GM19043 (cell line): ENCODE results near the gene COA1.

Experiments
- ATAC-seq: cut with Tn5 transposase; IDR thresholded peaks from one replicate; pipeline ENCODE4 v1.9.1; 2021; ENCODE audit warnings: low read depth; ENCODE audit not compliant: unreplicated experiment

COA1 gene

DNA sequence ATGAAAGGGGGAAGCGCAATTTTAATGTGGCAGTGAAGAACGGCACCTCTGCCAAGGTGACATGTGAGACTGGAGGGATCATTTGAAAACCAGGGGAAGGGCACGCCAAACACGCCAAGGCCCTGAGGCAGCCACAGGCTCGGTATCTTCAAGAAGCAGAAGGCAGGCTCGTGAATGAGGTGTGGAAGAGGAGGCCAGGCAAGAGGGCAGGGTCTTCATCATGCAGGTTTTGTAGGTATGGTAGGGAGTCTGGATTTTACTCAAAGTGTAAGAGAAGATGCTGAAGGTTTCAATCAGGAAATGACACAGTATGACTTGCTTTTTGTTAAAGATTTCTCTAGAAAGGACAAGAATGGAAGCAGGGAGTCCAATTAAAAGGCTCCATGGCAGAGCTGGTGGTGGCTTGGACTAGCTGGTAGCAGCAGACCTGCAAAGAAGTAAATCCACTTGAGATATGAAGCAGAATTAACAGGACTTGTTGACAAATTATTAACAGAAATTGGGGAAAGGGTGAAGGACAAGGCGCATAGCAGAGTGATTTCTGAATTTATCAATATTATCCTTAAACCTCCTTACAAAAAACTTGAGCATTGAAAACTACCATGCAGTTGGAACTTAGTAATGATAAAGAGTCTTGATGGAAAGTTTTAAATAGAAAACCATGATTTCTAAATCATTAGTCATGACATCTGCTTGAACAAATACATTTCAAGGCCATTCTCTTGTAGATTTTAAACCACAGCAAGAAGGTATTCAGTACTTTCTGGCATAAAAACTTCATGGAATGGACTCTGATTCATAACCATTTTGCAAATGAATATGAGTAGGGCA, 70.4 kb downstream of the COA1 start:
- peak; percentile 64 for ATAC-seq

GRCh38 chr7:43656997-43657396, 72.3 kb downstream of the COA1 start:
- no peak for ATAC-seq

- ATAC-seq = no peak
Measured at GRCh38 chr7:43655584-43655983, 73.7 kb downstream of the COA1 start.

GRCh38 chr7:43653891-43654504, 75.3 kb downstream of the COA1 start:
- ATAC-seq = no peak

DNA sequence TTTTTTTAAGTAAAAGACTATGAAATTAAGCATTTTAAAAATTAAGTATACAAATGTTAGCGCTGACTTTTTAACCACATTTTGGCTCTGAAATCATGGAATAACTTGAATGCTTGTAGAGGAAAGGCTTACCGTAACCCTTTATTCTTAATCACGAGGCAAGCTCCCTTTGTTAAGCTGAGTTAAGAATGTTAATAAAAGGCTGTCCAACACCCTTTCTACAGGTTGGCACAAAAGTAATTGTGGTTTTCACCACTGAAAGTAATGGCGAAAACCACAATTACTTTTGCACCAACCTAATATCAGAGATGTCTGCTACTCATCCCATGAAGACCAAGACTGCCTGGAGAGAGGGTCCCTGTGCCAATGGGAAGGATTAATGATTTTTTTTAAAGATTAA, 75.9 kb downstream of the COA1 start:
- ATAC-seq = no peak

DNA sequence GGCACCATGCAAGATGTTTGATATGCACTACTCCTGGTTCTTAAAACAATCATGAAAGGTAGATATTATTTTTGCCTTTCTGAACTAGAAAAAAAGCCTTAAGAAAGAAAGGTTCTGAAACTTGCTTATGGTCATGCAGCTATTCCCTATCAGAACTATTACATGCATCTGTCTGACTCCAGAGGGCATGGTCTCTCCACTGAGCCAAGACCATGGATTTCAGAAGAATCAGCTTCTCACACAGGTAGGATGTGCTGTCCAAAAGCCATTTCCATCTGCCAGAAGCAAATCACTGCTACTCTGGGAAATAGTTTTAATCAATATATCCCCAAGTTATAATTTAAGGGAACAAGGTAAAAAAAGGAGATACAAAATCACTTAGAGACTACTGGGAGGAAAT, 77.0 kb downstream of the COA1 start:
- ATAC-seq = no peak

- no peak for ATAC-seq
Measured at GRCh38 chr7:43650457-43651052, 78.8 kb downstream of the COA1 start.

DNA sequence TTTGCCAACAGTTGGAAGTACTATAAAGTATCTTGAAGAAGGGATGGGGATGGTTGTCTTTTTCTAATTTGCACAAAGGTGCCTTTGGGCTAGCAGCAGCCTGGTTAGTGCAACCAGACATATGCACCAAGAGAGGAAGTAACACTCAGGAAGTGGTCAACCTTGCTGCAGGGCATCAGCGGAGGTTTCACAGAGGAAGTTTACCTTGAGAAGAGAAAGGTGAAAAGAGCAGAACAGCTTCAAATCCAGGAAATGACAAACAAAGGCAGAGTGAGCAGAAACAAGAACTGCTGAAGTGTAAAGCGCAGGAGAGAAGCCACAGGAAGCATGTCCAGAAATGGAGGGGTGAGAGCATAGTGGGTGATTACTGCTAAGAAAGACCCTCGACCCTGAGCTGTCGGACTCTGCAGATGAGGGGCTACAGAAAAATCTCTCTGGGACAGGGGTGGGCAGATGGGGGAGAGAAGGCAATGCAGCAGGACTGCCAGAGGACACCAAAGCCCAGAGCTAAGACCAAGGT, 79.5 kb downstream of the COA1 start:
- peak; percentile 62 for ATAC-seq

GRCh38 chr7:43648473-43649406, 80.6 kb downstream of the COA1 start:
- peak; percentile 47 for ATAC-seq

DNA sequence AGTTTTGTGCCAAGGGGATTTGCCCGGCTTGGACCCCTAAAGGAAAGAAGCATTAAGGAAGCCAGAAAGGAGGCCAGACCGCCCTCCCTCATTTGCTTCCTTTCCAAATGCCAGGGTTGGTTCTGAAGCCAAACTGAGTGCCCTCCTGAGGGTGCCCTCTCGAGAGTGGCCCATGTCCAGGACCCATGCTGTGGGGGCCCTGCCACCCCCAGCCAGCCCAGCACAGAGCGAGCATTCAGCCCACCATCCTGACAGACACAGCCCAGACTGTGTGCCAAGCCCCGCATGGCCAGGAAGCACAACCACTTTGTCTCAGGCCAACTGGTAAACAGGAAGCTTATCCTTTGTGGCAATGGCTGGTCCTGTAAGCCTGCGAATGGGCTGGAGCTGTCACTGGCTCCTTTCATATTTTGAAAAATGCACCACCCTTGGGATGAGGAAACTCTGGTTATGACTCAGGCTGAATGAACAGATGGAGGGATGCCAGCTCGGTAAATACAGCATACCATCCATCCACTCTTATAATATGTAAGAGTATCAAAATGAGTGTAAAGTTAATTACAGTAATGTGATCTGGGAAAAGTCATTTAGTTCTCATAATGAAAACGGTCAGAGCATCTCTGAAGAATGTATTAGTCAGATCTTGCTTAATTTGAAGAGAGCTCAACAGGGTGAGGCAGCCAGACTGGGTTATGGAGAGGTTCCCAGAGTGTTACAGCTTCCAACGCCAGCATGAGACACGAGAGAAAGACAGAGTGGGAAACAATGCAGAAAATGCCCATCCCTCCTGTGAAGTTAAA, 81.5 kb downstream of the COA1 start:
- no peak for ATAC-seq

DNA sequence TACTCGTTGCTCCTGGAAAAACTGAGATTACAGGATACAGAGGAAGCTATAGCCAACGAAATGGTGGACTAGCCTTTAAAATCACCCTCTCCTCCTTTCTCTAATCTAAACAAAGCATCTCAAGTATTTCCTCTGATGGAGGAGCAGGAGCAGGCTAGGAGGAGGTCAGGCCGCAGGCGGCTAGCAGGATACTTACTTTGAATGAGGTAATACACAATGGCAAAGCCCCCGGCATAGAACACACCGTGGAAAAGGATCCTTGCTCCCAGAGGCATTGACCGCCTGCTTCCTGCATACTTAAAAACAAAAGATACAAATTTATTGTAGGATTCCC, 82.0 kb downstream of the COA1 start:
- ATAC-seq = no peak

DNA sequence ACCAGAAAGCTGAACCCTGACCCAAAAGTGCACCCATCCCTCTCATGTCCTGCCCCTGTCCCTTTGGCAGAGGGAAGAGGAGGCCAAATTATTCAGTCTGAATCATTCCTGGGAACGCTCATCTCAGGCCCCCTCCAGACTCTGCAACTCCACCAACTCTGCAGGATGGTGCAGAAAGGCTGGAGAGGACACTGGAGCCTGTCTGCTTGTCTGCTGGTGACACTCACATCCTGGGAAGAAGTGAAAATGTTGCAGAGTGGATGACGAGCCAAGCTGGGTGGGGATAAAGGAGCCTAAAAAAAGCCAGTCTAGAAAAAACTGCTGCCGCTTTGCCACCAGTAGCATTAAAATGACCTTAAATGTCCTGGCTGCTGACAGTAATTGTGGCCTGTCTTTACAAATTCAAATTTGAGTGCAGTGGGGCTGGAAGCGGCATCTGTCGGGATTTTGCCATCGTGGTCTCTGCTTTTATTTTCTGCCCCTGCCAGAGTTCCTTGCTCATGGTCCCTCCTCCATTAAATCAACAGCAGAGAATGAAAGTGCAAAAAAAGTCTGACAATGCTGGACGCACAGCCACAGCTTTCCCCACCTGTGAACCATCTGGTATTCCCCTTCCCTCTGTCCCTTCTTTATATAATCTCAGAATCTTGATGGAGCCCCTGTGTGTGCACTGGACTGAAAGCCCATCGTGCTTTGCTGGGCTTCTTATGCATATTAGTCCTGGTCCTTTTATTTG, 82.6 kb downstream of the COA1 start:
- ATAC-seq = no peak

- ATAC-seq = no peak
Measured at GRCh38 chr7:43645699-43646226, 83.6 kb downstream of the COA1 start.

- ATAC-seq = no peak
Measured at GRCh38 chr7:43643846-43644245, 85.5 kb downstream of the COA1 start.

GRCh38 chr7:43642897-43643630, 86.3 kb downstream of the COA1 start:
- no peak for ATAC-seq

- no peak for ATAC-seq
Measured at GRCh38 chr7:43640679-43641078, 88.6 kb downstream of the COA1 start.

DNA sequence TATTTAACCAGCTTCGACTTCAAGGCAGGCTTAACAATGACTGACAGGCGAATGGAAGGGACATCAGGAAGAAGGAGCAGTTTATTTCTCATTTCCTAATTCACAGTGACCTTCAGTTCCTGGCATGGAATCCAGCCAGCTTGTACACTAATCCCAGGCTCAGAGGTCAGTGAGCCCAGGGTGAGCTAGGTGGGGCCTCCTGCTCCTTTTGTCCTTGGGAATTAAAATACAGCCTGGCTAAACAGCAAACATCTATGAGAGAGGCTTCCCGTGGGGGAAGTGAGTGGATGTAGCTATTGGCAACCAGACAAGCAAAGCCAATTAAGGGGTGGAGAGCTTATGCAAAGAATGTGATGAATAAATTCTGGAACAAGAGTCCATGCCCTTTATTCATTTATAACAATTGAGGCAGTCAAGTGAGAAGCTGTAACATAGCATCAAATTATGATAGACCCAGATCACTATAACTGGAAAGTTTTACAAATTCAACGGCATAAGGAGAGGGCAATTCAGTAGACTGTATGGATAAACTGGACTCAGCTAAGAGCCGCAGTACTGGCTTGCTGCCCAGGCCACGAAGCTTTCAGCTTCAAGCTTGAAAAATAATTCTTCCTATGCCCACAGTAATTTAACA, 89.3 kb downstream of the COA1 start:
- no peak for ATAC-seq
